Fibroblast of villous mesenchyme (primary cell): ENCODE data around the gene DMPK. TPM values are rescaled to one million over a fixed set of nuclear protein-coding genes. Genes with fewer than 3 reads are reported as not detected.

Experiments used
- DNase-seq: peaks from one replicate; pipeline ENCODE4 v3.0.0-alpha.2; 2010; ENCODE audit warnings: low read depth
- H3K4me3 ChIP-seq: 2 replicates; pipeline ENCODE4 v1.5.1; 2011; ENCODE audit warnings: low read depth, mild to moderate bottlenecking, low read length
- total RNA-seq: library from RNA; depleted of rRNA; stranded (reverse); fragments of >200 nt; gene quantifications from 2 replicates; pipeline ENCODE4 v1.2.3, GENCODE V29; 2012
- TF ChIP-seq, protein P1 (sequence below): IDR thresholded peaks from 2 replicates; pipeline ENCODE4 v1.5.1; 2012; ENCODE audit warnings: low read depth, mild to moderate bottlenecking, low read length; ENCODE audit not compliant: insufficient read depth

The DMPK gene
- total RNA-seq, 1 donor: 53.1 TPM

DNA sequence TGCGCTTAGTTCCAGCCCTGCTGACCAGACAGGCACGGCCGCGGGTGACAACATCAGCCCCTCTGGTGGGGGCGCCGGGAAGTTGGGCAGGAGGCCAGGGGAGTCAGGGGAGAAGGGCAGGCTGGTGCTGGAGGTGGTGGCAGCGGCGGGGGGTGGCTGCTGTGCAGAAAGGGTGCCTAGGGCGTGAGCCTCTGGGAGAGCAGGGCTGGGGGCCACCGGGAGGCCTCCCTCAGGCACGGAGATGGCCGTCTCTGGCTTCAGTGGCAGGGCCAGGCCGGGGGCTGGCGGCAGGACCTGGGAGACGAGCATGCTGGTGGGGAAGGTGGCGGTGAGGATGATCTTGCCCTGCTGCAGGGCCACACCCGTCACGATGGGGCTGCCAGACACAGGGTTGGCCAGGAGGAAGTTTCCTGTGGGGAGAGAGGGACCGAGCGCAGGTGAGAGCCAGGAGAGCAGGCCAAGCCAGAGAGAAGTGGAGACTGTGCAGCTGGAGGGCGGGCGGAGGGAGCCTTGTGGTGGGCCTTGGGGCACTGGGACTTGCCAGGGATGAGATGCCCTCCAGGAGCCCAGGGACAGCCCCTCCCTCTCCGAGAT, 16.5 kb downstream of the DMPK start:
- TF ChIP-seq, protein P1, sequence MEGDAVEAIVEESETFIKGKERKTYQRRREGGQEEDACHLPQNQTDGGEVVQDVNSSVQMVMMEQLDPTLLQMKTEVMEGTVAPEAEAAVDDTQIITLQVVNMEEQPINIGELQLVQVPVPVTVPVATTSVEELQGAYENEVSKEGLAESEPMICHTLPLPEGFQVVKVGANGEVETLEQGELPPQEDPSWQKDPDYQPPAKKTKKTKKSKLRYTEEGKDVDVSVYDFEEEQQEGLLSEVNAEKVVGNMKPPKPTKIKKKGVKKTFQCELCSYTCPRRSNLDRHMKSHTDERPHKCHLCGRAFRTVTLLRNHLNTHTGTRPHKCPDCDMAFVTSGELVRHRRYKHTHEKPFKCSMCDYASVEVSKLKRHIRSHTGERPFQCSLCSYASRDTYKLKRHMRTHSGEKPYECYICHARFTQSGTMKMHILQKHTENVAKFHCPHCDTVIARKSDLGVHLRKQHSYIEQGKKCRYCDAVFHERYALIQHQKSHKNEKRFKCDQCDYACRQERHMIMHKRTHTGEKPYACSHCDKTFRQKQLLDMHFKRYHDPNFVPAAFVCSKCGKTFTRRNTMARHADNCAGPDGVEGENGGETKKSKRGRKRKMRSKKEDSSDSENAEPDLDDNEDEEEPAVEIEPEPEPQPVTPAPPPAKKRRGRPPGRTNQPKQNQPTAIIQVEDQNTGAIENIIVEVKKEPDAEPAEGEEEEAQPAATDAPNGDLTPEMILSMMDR: no peak
- no peak overlapping the region for H3K4me3 ChIP-seq
- DNase-seq: no peak

DNA sequence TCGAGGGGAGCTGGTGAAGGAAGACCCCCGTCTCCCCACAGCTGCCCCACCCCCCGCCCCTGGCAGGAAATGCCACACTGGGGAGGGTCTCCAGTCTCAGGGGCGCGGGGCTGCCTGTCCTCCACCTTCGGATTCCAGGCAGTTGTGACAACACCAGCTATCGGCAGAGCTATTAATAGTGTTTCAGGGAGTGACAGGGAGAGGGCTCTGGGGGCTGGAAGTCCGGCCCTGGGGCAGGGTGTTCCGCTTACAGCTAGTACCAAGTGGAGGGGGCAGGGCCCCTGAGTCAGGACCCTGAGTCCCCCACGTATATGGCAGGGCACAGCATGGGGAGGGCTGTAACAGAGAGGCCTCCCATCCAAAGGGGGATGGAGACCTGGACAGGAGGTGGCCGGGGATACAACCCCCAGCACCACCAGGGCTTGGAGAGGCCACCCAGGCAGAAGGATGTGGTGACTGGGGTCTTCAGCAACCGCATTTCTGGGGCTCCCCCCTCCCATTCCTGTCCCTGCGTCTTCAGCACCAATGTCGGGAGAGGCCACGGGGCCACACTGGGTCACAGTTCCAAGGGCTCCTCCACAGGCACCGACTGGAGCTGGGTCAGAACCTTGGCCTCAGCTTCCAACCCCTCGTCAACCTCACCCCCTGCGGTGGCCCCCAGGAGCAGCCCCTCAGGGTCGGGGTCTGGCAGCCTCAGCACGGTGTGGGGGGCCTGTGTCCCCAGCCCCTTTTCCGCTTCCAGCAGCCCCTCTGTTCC, 17.2 kb downstream of the DMPK start:
- TF ChIP-seq, protein P1: no peak
- DNase-seq: no peak
- H3K4me3 ChIP-seq: no peak overlapping the region

DNA sequence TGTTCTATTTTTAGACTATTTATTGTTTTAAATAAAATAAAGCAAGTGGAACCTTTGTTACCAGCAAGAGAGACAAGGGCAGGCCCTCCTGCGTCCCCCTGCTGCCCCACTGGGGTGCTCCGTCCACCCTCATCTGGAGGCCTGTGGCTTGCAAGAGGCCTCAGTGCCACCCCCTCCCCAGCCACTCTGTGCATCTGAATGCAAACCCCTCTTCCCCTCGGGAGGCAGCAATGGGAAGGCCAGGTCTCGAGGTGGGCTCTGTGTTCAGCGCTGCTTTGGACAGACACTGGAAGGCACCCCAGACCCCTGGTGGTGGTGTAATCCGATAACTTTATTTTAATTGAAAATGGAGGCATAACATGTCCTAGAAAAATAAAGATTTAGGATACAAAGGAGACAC, 17.8 kb downstream of the DMPK start:
- DNase-seq: no peak
- TF ChIP-seq, protein P1: no peak
- no peak overlapping the region for H3K4me3 ChIP-seq

DNA sequence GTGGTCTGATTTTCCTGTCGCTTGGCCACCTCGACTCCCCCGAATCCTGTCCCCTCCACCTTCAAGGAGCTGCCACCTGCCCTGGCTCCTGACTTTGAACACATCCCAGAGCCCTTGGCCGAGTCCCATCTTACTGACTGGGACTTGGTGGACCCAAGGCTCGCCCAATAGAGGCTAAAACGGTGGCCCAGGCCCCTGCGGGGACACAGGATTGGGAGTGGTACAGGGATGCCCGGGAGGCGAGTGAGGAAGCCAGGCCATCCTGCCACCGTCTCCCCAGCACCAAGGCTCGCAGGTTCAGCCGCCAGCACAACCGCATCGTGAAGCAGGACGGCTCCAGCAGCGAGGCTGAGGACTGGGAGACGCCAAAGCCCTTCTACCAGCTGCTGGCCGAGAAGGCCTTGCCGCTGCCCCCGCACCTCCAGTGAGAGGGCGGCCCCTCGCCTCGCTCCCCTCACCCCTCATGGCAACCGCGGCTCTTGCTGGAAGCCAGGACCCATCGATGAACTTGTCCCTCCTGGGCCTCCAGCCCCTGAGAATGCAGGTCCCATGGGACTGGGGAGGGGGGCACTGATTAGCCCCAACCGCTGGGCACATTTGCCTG, 18.5 kb downstream of the DMPK start:
- no peak for DNase-seq
- H3K4me3 ChIP-seq: no peak overlapping the region
- TF ChIP-seq, protein P1: no peak

DNA sequence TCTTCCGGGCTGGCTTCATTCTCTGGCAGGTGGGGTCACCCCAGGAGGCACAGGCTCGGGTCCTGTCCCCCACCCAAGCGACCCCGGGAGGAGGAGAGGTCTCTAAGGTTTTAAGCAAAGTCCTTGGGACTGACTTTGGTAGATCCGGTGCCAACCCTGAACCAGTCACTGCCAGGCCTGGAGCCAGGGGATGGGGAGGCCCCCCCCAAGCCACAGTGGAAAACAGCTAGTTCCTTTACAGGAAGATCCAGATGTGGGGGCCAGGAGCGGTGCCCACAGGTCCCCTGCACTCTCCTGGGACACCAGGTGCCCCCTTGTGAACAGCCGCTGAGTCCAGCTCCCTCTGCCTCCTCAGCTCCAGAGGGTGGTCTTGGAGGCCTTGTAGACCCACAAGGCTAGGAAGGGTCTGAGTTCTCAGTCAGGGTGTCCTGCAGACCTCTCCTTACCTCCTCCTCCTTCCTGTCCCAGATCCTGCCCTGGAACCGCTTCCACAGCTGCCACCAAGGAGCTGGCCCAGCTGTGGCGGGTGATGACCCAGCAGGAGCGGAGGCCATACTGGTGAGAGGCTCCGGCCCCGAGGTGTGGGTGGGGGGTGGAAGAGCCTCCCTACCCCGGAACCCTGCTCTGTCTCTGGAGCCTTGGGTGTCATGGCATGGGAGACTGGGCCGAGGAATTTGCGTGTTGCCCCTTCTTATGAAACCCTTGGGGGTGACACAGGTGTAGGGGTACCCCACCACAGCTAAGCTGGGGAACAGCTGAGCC, 19.2 kb downstream of the DMPK start:
- no peak for DNase-seq
- TF ChIP-seq, protein P1: no peak
- H3K4me3 ChIP-seq: no peak overlapping the region

DNA sequence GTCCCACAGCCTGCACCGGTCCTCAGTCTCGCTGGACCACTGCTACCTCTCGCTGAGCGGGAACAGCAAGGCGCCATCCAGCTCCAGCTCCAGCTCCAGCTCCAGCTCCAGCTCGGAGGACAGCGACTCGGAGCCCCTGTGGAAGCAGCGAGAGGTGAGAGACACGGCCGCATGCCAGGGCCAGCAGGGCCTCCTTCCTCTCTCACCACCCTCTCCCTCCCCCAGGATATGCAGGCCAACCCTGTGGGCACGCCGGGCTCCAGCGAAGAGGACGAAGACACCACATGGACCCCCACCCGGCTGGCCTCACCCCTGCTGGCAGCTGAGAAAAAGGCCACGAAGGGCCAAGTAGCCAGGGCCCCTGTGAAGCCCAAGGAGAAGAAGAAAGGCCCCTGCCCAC, 20.6 kb downstream of the DMPK start:
- DNase-seq: no peak
- H3K4me3 ChIP-seq: no peak overlapping the region
- TF ChIP-seq, protein P1: no peak
